Panc1 (cell line): ENCODE measurements around the gene WDR74. TPM values are rescaled to one million over a fixed set of nuclear protein-coding genes. Genes with fewer than 3 reads are reported as not detected.

Experiments used
- ATAC-seq: fragments of 200-7000 bp; cut with Tn5 transposase; 2 replicates; pipeline ENCODE4 v1.9.1; 2020; ENCODE audit warnings: mild to moderate bottlenecking, moderate library complexity
- BruUV-seq: library from RNA; stranded (reverse); fragments of 400-500 nt; replicated peaks from 2 replicates; lab custom pipeline; 2021; lab: Mats Ljungman, UMichigan
- CTCF ChIA-PET: fragments of 300-600 bp; sonication (Branson Sonifier 250); formaldehyde crosslinking; loops from one replicate; lab custom pipeline; 2022; ENCODE audit warnings: antibody characterized with exemption; lab: Charles Lee
- POLR2A ChIA-PET: fragments of 300-600 bp; sonication (Branson Sonifier 250); formaldehyde crosslinking; loops from one replicate; lab custom pipeline; 2022; ENCODE audit warnings: antibody characterized with exemption; lab: Charles Lee
- DNase-seq: peaks from one replicate; pipeline ENCODE4 v3.0.0-alpha.2; 2010; ENCODE audit warnings: low read depth, low spot score
- H3K27ac ChIP-seq: 2 replicates; pipeline ENCODE4 v1.5.1; 2011; ENCODE audit warnings: mild to moderate bottlenecking, low read length, inconsistent platforms
- H3K27me3 ChIP-seq: fragments of 200-500 bp; sonication (Bioruptor generic); 2 replicates; pipeline ENCODE4 v1.6.0; 2014; ENCODE audit warnings: low read length, inconsistent platforms; ENCODE audit not compliant: control insufficient read depth, insufficient read depth
- H3K36me3 ChIP-seq: fragments of 200-500 bp; sonication (Bioruptor generic); 2 replicates; pipeline ENCODE4 v1.5.1; 2014; ENCODE audit warnings: inconsistent platforms, mild to moderate bottlenecking, low read length, moderate library complexity; ENCODE audit not compliant: control insufficient read depth, insufficient read depth
- H3K4me1 ChIP-seq: 2 replicates; pipeline ENCODE4 v1.5.1; 2011; ENCODE audit warnings: inconsistent platforms, mild to moderate bottlenecking, low read length, moderate library complexity; ENCODE audit not compliant: control insufficient read depth, insufficient read depth
- H3K4me3 ChIP-seq, 2 experiments: 2 replicates each; pipeline ENCODE4 v1.5.1; 2011 to 2012; ENCODE audit warnings: low read depth in 2 of 2, low read length in 2 of 2, mild to moderate bottlenecking in 2 of 2, inconsistent platforms in 1 of 2, moderate library complexity in 1 of 2
- H3K9me3 ChIP-seq: fragments of 200-500 bp; sonication (Bioruptor generic); 2 replicates; pipeline ENCODE4 v1.5.1; 2014; ENCODE audit warnings: low read depth, mild to moderate bottlenecking, inconsistent platforms, low read length, moderate library complexity; ENCODE audit not compliant: control insufficient read depth, insufficient read depth
- POLR2AphosphoS5 ChIP-seq: IDR thresholded peaks from 2 replicates; pipeline ENCODE4 v1.6.1; 2012; ENCODE audit warnings: mild to moderate bottlenecking, low read depth, low read length, moderate library complexity
- SIN3A ChIP-seq: IDR thresholded peaks from 2 replicates; pipeline ENCODE4 v1.6.1; 2012; ENCODE audit warnings: low read depth, mild to moderate bottlenecking, low read length, moderate library complexity, borderline replicate concordance; ENCODE audit not compliant: insufficient read depth
- TCF7L2 ChIP-seq: IDR thresholded peaks from 2 replicates; pipeline ENCODE4 v1.6.1; 2011; ENCODE audit warnings: mild to moderate bottlenecking, low read depth, low read length, inconsistent platforms
- in situ Hi-C: cut with HindIII; loops from 2 replicates; pipeline ENCODE4 v1.10.0; 2016; ENCODE audit warnings: low sequenced_read_pairs, low pct_unique_long_range_greater_than_20kb
- intact Hi-C: fragments of 100-400 bp; cut with micrococcal nuclease; formaldehyde crosslinking; loops from one replicate; pipeline ENCODE4 v1.10.0; 2022; ENCODE audit not compliant: unreplicated experiment
- total RNA-seq: library from RNA; stranded (reverse); gene quantifications from one replicate; pipeline ENCODE4 v1.2.1, GENCODE V29; 2021; ENCODE audit not compliant: unreplicated experiment
- TF ChIP-seq, protein P1 (sequence below), 2 experiments: IDR thresholded peaks; 2 replicates each; pipeline ENCODE4 v1.6.1; 2011 to 2012; ENCODE audit warnings: low read depth in 2 of 2, control low read depth in 1 of 2, low read length in 1 of 2, mild to moderate bottlenecking in 1 of 2, moderate library complexity in 1 of 2; ENCODE audit not compliant: insufficient read depth in 1 of 2
- TF ChIP-seq, protein P2 (sequence below): fragments of 450-650 bp; IDR thresholded peaks from 2 replicates; pipeline ENCODE4 v1.5.1; 2017; ENCODE audit warnings: mild to moderate bottlenecking

The WDR74 gene
- total RNA-seq, 1 experiment from 2014 or later, result 62.9 TPM

DNA sequence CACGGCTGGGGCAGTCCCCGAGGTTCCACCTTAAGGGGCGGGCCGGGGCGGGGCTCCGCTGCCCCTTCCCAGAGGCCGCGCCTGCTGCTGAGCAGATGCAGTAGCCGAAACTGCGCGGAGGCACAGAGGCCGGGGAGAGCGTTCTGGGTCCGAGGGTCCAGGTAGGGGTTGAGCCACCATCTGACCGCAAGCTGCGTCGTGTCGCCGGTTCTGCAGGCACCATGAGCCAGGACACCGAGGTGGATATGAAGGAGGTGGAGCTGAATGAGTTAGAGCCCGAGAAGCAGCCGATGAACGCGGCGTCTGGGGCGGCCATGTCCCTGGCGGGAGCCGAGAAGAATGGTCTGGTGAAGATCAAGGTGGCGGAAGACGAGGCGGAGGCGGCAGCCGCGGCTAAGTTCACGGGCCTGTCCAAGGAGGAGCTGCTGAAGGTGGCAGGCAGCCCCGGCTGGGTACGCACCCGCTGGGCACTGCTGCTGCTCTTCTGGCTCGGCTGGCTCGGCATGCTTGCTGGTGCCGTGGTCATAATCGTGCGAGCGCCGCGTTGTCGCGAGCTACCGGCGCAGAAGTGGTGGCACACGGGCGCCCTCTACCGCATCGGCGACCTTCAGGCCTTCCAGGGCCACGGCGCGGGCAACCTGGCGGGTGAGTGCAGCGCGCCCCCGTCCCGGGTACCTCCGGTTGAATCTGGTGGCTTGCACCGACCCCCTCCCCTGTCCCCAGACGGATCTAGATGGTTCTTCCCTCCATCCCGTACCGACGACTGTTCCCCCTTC lies 41.6 kb upstream of the WDR74 start, which contains the start of gene SLC3A2:
Gene SLC3A2, plus strand, starts transcription at position 94 of the 776 bp plus-strand sequence. Its CDS starts 128 bp downstream, at position 222.
- CTCF ChIA-PET, result interaction anchor here (0.6 to 0.9 kb wide), 3 partner anchors 30 to 264 kb away, joined by 3 to 6 read pairs (median 4); no protein-coding TSS in a partner anchor
- DNase-seq (peak; percentile 54), ATAC-seq (peak; percentile 94)
- Histone ChIP-seq H3K27me3 (no peaks in the 10 kb centered on the region), H3K36me3 (peaks cover 32% of the 10 kb centered on the region), H3K9me3 (no peaks in the 10 kb centered on the region), H3K4me3 (peak within 1 kb of the TSS; percentile 76 to 86), H3K27ac (peak within 1 kb of the TSS; percentile 99), H3K4me1 (peaks cover 36% of the 10 kb centered on the region)
- POLR2A ChIA-PET, result interaction anchor here (0.5 to 2.0 kb wide), 5 partner anchors 25 to 366 kb away, joined by 3 to 8 read pairs (median 3); no protein-coding TSS in a partner anchor
- intact Hi-C loops, result no loop called here
- in situ Hi-C loops, result no loop called here
- TSS peak; percentile 95 for BruUV-seq
- TF ChIP-seq, protein P1, sequence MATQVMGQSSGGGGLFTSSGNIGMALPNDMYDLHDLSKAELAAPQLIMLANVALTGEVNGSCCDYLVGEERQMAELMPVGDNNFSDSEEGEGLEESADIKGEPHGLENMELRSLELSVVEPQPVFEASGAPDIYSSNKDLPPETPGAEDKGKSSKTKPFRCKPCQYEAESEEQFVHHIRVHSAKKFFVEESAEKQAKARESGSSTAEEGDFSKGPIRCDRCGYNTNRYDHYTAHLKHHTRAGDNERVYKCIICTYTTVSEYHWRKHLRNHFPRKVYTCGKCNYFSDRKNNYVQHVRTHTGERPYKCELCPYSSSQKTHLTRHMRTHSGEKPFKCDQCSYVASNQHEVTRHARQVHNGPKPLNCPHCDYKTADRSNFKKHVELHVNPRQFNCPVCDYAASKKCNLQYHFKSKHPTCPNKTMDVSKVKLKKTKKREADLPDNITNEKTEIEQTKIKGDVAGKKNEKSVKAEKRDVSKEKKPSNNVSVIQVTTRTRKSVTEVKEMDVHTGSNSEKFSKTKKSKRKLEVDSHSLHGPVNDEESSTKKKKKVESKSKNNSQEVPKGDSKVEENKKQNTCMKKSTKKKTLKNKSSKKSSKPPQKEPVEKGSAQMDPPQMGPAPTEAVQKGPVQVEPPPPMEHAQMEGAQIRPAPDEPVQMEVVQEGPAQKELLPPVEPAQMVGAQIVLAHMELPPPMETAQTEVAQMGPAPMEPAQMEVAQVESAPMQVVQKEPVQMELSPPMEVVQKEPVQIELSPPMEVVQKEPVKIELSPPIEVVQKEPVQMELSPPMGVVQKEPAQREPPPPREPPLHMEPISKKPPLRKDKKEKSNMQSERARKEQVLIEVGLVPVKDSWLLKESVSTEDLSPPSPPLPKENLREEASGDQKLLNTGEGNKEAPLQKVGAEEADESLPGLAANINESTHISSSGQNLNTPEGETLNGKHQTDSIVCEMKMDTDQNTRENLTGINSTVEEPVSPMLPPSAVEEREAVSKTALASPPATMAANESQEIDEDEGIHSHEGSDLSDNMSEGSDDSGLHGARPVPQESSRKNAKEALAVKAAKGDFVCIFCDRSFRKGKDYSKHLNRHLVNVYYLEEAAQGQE (IDR thresholded peaks at IDR 0.05; ENCODE audit: insufficient read depth in 1 of 2, low read depth in 2 of 2, low read length in 1 of 2), result 0 out of 4 replicates have a peak, but pooled peaks of 1 of the 2 experiments have one; percentile 41
- peak; percentile 87 for TF ChIP-seq TCF7L2
- peak; percentile 97 for TF ChIP-seq POLR2AphosphoS5
- peak; percentile 84; the same call in 1 of the 2 replicates for TF ChIP-seq SIN3A
- TF ChIP-seq, protein P2, sequence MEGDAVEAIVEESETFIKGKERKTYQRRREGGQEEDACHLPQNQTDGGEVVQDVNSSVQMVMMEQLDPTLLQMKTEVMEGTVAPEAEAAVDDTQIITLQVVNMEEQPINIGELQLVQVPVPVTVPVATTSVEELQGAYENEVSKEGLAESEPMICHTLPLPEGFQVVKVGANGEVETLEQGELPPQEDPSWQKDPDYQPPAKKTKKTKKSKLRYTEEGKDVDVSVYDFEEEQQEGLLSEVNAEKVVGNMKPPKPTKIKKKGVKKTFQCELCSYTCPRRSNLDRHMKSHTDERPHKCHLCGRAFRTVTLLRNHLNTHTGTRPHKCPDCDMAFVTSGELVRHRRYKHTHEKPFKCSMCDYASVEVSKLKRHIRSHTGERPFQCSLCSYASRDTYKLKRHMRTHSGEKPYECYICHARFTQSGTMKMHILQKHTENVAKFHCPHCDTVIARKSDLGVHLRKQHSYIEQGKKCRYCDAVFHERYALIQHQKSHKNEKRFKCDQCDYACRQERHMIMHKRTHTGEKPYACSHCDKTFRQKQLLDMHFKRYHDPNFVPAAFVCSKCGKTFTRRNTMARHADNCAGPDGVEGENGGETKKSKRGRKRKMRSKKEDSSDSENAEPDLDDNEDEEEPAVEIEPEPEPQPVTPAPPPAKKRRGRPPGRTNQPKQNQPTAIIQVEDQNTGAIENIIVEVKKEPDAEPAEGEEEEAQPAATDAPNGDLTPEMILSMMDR, result peak; percentile 92

DNA sequence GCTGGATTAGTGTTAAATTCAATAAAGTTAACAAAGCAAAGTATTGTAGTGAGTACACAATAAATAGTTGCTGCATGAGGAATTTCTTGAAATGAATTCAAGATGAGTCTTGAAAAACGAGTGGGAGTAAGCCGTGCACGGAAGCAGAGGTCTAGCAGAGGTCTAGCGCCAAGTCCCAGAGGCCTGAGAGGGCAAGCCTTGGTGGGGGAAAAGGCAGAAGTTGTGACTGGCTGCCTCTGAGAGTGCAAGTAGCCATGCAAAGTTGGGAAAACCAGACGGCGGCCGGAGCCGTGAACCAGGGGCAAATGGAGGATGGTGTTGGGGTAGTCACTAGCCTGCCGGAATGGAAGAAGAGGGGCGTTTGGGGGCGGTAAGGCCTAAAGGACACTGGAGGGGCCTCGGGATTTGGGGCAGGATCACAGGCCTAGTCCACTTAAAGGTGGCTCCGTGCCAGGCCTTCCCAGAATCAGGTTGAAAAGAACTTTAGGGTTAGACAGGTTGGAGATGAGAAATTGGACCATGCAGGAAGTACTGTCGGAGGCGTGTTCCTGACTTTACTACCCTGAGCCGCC lies 40.9 kb upstream of the WDR74 start:
- peaks cover 28% of the 10 kb centered on the region for H3K36me3 ChIP-seq
- TF ChIP-seq POLR2AphosphoS5, result no peak
- TF ChIP-seq, protein P2, result no peak
- no peak for TF ChIP-seq SIN3A
- TF ChIP-seq, protein P1 (IDR thresholded peaks at IDR 0.05; ENCODE audit: insufficient read depth in 1 of 2, low read depth in 2 of 2, low read length in 1 of 2), result no peak
- TF ChIP-seq TCF7L2, result no peak
- intact Hi-C loops (no loop called here), in situ Hi-C loops (no loop called here)
- ChIA-PET POLR2A (interaction anchor here (0.6 to 1.1 kb wide), 2 partner anchors 11 to 39 kb away, joined by 3 to 8 read pairs; no protein-coding TSS in a partner anchor), CTCF (interaction anchor here (0.9 kb wide), 1 partner anchor 39 kb away, joined by 4 read pairs; no protein-coding TSS in a partner anchor)
- no peaks in the 10 kb centered on the region for H3K27me3 ChIP-seq
- BruUV-seq, result no TSS peak
- peaks cover 32% of the 10 kb centered on the region for H3K4me1 ChIP-seq
- no peak for DNase-seq
- peak overlapping the region; percentile 76 to 86 for H3K4me3 ChIP-seq
- H3K27ac ChIP-seq, result peak overlapping the region; percentile 99
- no peaks in the 10 kb centered on the region for H3K9me3 ChIP-seq
- peak; percentile 51 for ATAC-seq
